ENCODE measurements around the gene IL11.

The IL11 gene

GRCh38 chr19:55324662-55325061, 45.6 kb downstream of the IL11 start:
- DNase-seq (ENCODE audit: low spot score), result no peak

- DNase-seq (ENCODE audit: low spot score), result no peak
Observed at GRCh38 chr19:55322204-55322885, 47.9 kb downstream of the IL11 start.

GRCh38 chr19:55321466-55322137, 48.7 kb downstream of the IL11 start:
- DNase-seq (ENCODE audit: low spot score), result no peak

- DNase-seq (ENCODE audit: low spot score), result no peak
Observed at GRCh38 chr19:55320844-55321419, 49.3 kb downstream of the IL11 start.

GRCh38 chr19:55319785-55320184, 50.5 kb downstream of the IL11 start:
- DNase-seq (ENCODE audit: low spot score), result no peak

- no peak for DNase-seq (ENCODE audit: low spot score)
Observed at GRCh38 chr19:55316646-55317045, 53.6 kb downstream of the IL11 start.

GRCh38 chr19:55315956-55316525, 54.2 kb downstream of the IL11 start:
- DNase-seq (ENCODE audit: low spot score), result peak; percentile 24

GRCh38 chr19:55314396-55314795, 55.9 kb downstream of the IL11 start:
- DNase-seq (ENCODE audit: low spot score), result no peak

All from kidney tubule cell (primary cell).